HepG2 (cell line): Measurements from ENCODE around the gene PDE9A. TPM values are rescaled to one million over a fixed set of nuclear protein-coding genes. Genes with fewer than 3 reads are reported as not detected.

Experiments
- ATAC-seq: fragments of 200-7000 bp; cut with Tn5 transposase; 3 replicates; pipeline ENCODE4 v1.9.1; 2020; ENCODE audit warnings: mild to moderate bottlenecking, moderate library complexity
- BruUV-seq: library from RNA; stranded (reverse); fragments of 400-500 nt; replicated peaks from 2 replicates; lab custom pipeline; 2021; lab: Mats Ljungman, UMichigan
- CTCF ChIA-PET: fragments of 300-600 bp; formaldehyde crosslinking; extraction: SDS; loops from one replicate; lab custom pipeline; 2021; ENCODE audit warnings: low total read pairs, inconsistent platforms, low intra/inter-chr PET ratio; lab: Yijun Ruan, JAX
- POLR2A ChIA-PET: fragments of 350-600 bp; sonication (Branson Sonifier 250); formaldehyde crosslinking; loops from one replicate; lab custom pipeline; 2020; ENCODE audit warnings: antibody characterized with exemption, inconsistent platforms; lab: Yijun Ruan, JAX
- DNase-seq: peaks from one replicate; pipeline ENCODE4 v3.0.0-alpha.2; 2015; ENCODE audit warnings: low spot score
- FAIRE-seq: peaks from 3 replicates; lab custom pipeline; 2011; peaks lifted over from hg19 to GRCh38; lab: Jason Lieb, UNC
- H2AFZ ChIP-seq: one replicate; pipeline ENCODE4 v1.6.1; 2011; ENCODE audit warnings: low read length, inconsistent platforms
- H3K27ac ChIP-seq: fragments of 300-600 bp; 3 replicates; pipeline ENCODE4 v1.8.0; 2011; ENCODE audit warnings: mixed run types, mild to moderate bottlenecking, mixed read lengths, low read length, inconsistent platforms; ENCODE audit not compliant: insufficient read depth; ENCODE audit errors: extremely low read length
- H3K27me3 ChIP-seq, 2 experiments: fragments of 200-600 bp in 1 of 2; 2 replicates in 1 of 2; 3 replicates in 1 of 2; pipeline versions ENCODE4 v1.6.0 to v1.8.0; 2011; ENCODE audit warnings: low read length in 2 of 2, mild to moderate bottlenecking in 2 of 2, moderate library complexity in 2 of 2, inconsistent platforms in 1 of 2; ENCODE audit not compliant: insufficient read depth in 2 of 2, control insufficient read depth in 1 of 2
- H3K36me3 ChIP-seq, 2 experiments: fragments of 200-600 bp in 1 of 2; replicated peaks in 1 of 2; 2 replicates in 1 of 2; 3 replicates in 1 of 2; pipeline versions ENCODE4 v1.5.1 to v1.8.0; 2011; ENCODE audit warnings: low read length in 2 of 2, inconsistent platforms in 1 of 2; ENCODE audit not compliant: insufficient read depth in 2 of 2, control insufficient read depth in 1 of 2
- H3K4me1 ChIP-seq: 2 replicates; pipeline ENCODE4 v1.5.1; 2012; ENCODE audit warnings: low read length, inconsistent platforms; ENCODE audit not compliant: insufficient read depth
- H3K4me2 ChIP-seq: 2 replicates; pipeline ENCODE4 v1.6.0; 2011; ENCODE audit warnings: low read depth, low read length, inconsistent platforms
- H3K4me3 ChIP-seq, 3 experiments: fragments of 200-600 bp in 1 of 3; sonication (generic), shearing (Covaris generic) in 1 of 3; replicated peaks in 1 of 3; 2 replicates each; pipeline ENCODE4 v1.5.1; 2011 to 2016; ENCODE audit warnings: low read length in 3 of 3, inconsistent platforms in 2 of 3, low read depth in 2 of 3, mild to moderate bottlenecking in 2 of 3, control low read depth in 1 of 3, mixed read lengths in 1 of 3; ENCODE audit not compliant: insufficient read depth in 1 of 3
- H3K79me2 ChIP-seq: one replicate; pipeline ENCODE4 v1.6.1; 2011; ENCODE audit warnings: low read length, inconsistent platforms; ENCODE audit not compliant: insufficient read depth
- H3K9ac ChIP-seq: 2 replicates; pipeline ENCODE4 v1.6.0; 2011; ENCODE audit warnings: mild to moderate bottlenecking, low read depth, low read length, inconsistent platforms; ENCODE audit not compliant: insufficient read depth
- H3K9me3 ChIP-seq: 2 replicates; pipeline ENCODE4 v1.5.1; 2012; ENCODE audit warnings: mild to moderate bottlenecking, low read length
- H4K20me1 ChIP-seq: 2 replicates; pipeline ENCODE4 v1.6.0; 2011; ENCODE audit warnings: inconsistent platforms, mild to moderate bottlenecking, low read length, moderate library complexity; ENCODE audit not compliant: insufficient read depth
- AKAP8 ChIP-seq: sonication (generic); formaldehyde crosslinking; IDR thresholded peaks from 2 replicates; pipeline ENCODE4 v1.5.1; 2020; ENCODE audit warnings: mild to moderate bottlenecking, missing genetic modification reagents
- KDM1A ChIP-seq: IDR thresholded peaks from 2 replicates; pipeline ENCODE4 v1.6.1; 2016; ENCODE audit warnings: missing compliant biosample characterization
- MXD4 ChIP-seq: IDR thresholded peaks from 2 replicates; pipeline ENCODE4 v1.6.1; 2016; ENCODE audit warnings: mild to moderate bottlenecking, missing biosample characterization, missing genetic modification reagents
- PHF21A ChIP-seq: sonication (generic); formaldehyde crosslinking; IDR thresholded peaks from 2 replicates; pipeline ENCODE4 v1.5.0; 2020; ENCODE audit warnings: mild to moderate bottlenecking, missing genetic modification reagents
- RARG ChIP-seq: sonication (generic); formaldehyde crosslinking; IDR thresholded peaks from 2 replicates; pipeline ENCODE4 v1.4.0; 2020; ENCODE audit warnings: low read depth, mild to moderate bottlenecking, missing genetic modification reagents
- SALL1 ChIP-seq: sonication (generic); formaldehyde crosslinking; IDR thresholded peaks from 2 replicates; pipeline ENCODE4 v1.8.0; 2022; ENCODE audit warnings: mild to moderate bottlenecking, missing genetic modification reagents
- SNAPC2 ChIP-seq: sonication (generic); formaldehyde crosslinking; IDR thresholded peaks from 2 replicates; pipeline ENCODE4 v1.8.1; 2022; ENCODE audit warnings: mild to moderate bottlenecking, missing genetic modification reagents
- SP2 ChIP-seq: sonication (generic); formaldehyde crosslinking; IDR thresholded peaks from 2 replicates; pipeline ENCODE4 v1.5.1; 2020; ENCODE audit warnings: mild to moderate bottlenecking, missing genetic modification reagents
- U2AF2 ChIP-seq: fragments of 200-400 bp; formaldehyde crosslinking; IDR thresholded peaks from 2 replicates; pipeline ENCODE4 v1.6.1; 2017; ENCODE audit warnings: low read depth, mild to moderate bottlenecking, low read length
- ZNF235 ChIP-seq: sonication (generic); formaldehyde crosslinking; IDR thresholded peaks from 2 replicates; pipeline ENCODE4 v1.8.1; 2023; ENCODE audit warnings: mild to moderate bottlenecking, missing genetic modification reagents, borderline replicate concordance
- ZNF460 ChIP-seq: sonication (generic); formaldehyde crosslinking; IDR thresholded peaks from 2 replicates; pipeline ENCODE4 v1.5.1; 2020; ENCODE audit warnings: missing genetic modification reagents, mild to moderate bottlenecking, borderline replicate concordance
- ZNF550 ChIP-seq: sonication (generic); formaldehyde crosslinking; IDR thresholded peaks from 2 replicates; pipeline ENCODE4 v1.4.0; 2020; ENCODE audit warnings: mild to moderate bottlenecking, missing genetic modification reagents, borderline replicate concordance
- ZNF775 ChIP-seq: sonication (generic); formaldehyde crosslinking; IDR thresholded peaks from 2 replicates; pipeline ENCODE4 v1.4.0; 2020; ENCODE audit warnings: missing genetic modification reagents, mild to moderate bottlenecking, moderate library complexity, borderline replicate concordance
- ZNF781 ChIP-seq: sonication (generic); formaldehyde crosslinking; IDR thresholded peaks from 2 replicates; pipeline ENCODE4 v1.5.1; 2020; ENCODE audit warnings: borderline replicate concordance, mild to moderate bottlenecking, missing genetic modification reagents; ENCODE audit errors: not compliant biosample characterization
- WGBS: methylation state at CpG from one replicate; pipeline ENCODE4 v1.1.6; 2017; ENCODE audit warnings: low lambda C conversion rate; 5-methylcytosine and 5-hydroxymethylcytosine counted together
- in situ Hi-C: cut with HindIII; loops from 2 replicates; pipeline ENCODE4 v1.10.0; 2017; ENCODE audit warnings: low pct_unique_long_range_greater_than_20kb; ENCODE audit not compliant: extremely low pct_ligation_motif_present
- intact Hi-C: fragments of 100-400 bp; cut with micrococcal nuclease; formaldehyde crosslinking; loops from one replicate; pipeline ENCODE4 v1.10.0; 2022; ENCODE audit not compliant: unreplicated experiment
- polyA plus RNA-seq, 8 experiments: library from polyadenylated mRNA; depleted of rRNA in 3 of 8; stranded (reverse) in 7 of 8; unstranded in 1 of 8; fragments of >200 nt; fragmentation: Illumina TruSeq in 4 of 8; extraction: Trizol in 4 of 8; gene quantifications; 2 replicates each; pipeline versions ENCODE4 v1.2.1 to v1.2.3, GENCODE V29; 2011 to 2016; ENCODE audit warnings: low read depth in 4 of 8, missing spikeins in 1 of 8, mixed read lengths in 1 of 8; ENCODE audit not compliant: insufficient read depth in 1 of 8
- total RNA-seq, 5 experiments: library from RNA; depleted of rRNA; stranded (reverse); fragments of >200 nt; fragmentation: Illumina TruSeq; extraction: Trizol; gene quantifications; 2 replicates each; pipeline ENCODE4 v1.2.3, GENCODE V29; 2016; ENCODE audit warnings: low read depth in 1 of 5
- TF ChIP-seq, protein P1 (sequence below): sonication (generic); formaldehyde crosslinking; IDR thresholded peaks from 2 replicates; pipeline ENCODE4 v1.9.0; 2022; ENCODE audit warnings: low read depth, missing genetic modification reagents

Gene PDE9A
- total and polyA plus RNA-seq, 2 of the 13 experiments (the other 11 are each of a cell fraction or from before 2014, with no cell fraction given) = 4.6 to 19.7 TPM

DNA sequence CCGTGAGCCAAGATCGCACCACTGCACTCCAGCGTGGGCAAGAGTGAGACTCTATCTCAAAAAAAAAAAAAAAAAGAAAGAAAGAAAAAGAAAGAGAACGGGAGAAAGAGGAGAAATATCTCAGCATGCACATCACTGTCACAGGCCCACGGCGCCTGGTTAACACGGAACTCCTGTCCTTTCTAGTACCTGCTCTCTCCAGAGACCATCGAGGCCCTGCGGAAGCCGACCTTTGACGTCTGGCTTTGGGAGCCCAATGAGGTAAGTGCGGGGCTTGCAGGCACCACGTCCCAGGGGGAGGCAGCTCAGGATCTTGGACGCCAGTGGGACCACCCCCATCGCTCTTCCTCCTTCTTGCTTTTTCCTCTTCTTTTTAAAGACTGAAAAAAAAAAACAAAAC, 100.4 kb downstream of the PDE9A start:
- peaks cover 0 to 2% of the 10 kb centered on the region in 2 experiments; a peak in 1 of 5 replicates for H3K36me3 ChIP-seq
- POLR2A ChIA-PET = no interaction called here
- FAIRE-seq (no peak), ATAC-seq (no peak), DNase-seq (no peak)
- H3K27ac ChIP-seq = no peak overlapping the region
- no peaks in the 10 kb centered on the region for H3K9me3 ChIP-seq
- no peaks in the 10 kb centered on the region for H4K20me1 ChIP-seq
- no peaks in the 10 kb centered on the region for H3K27me3 ChIP-seq
- no TSS peak for BruUV-seq
- H3K4me1 ChIP-seq = peaks cover 10% of the 10 kb centered on the region
- H3K79me2 ChIP-seq = no peaks in the 10 kb centered on the region
- WGBS = 98% methylated on average over 15 of the region's 15 CpGs
- no peak overlapping the region for H2AFZ ChIP-seq
- in situ Hi-C loops = loop anchor here (25.0 kb wide), 1 partner anchor 92 kb away; the partner anchor contains the start of gene PDE9A
- CTCF ChIA-PET = no interaction called here
- TF ChIP-seq ZNF775 (CRISPR knock-in tag) = no peak
- no peak for TF ChIP-seq SNAPC2 (CRISPR knock-in tag)
- TF ChIP-seq MXD4 = no peak
- TF ChIP-seq PHF21A (CRISPR knock-in tag) = no peak
- no peak for TF ChIP-seq KDM1A
- no peak for TF ChIP-seq ZNF781 (CRISPR knock-in tag)
- no peak for TF ChIP-seq ZNF460 (CRISPR knock-in tag)
- TF ChIP-seq, all 625 proteins: peak for 0
- Histone ChIP-seq H3K4me3 (no peak overlapping the region), H3K9ac (no peak overlapping the region), H3K4me2 (no peak overlapping the region)
- intact Hi-C loops = no loop called here

DNA sequence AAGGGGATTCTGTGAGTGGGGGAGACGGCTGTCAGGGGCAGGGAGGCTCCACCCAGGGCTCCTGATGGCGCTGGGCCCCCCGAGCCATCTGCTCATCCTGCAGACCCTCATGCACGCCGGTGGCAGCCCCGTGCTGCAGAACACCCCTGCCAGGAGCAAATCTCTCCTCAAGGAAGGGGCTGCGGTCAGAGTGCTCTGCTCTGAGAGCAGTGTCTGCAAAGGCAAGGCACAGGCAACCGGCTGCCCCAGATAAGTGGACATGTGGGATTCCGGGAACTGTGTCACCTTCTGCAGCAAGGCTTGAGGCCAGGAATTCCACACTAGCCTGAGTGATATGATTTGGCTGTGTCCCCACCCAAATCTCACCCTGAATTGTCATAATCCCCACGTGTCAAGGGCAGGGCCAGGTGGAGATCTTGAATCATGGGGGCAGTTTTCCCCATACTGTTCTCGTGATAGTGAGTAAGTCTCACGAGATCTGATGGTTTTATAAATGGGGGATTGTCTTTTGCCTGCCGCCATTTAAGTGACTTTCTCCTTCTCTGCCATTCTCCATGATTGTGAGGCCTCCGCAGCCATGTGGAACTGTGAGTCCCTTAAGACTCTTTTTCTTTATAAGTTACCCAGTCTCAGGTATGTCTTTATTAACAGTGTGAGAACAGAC, 101.0 kb downstream of the PDE9A start:
- no peak for ATAC-seq
- Histone ChIP-seq H4K20me1 (no peaks in the 10 kb centered on the region), H3K4me3 (no peak overlapping the region), H3K9ac (no peak overlapping the region), H3K4me2 (no peak overlapping the region), H3K36me3 (peaks cover 0 to 4% of the 10 kb centered on the region in 2 experiments; a peak in 1 of 5 replicates), H3K27me3 (no peaks in the 10 kb centered on the region), H3K27ac (no peak overlapping the region), H3K79me2 (no peaks in the 10 kb centered on the region), H3K9me3 (no peaks in the 10 kb centered on the region), H2AFZ (no peak overlapping the region), H3K4me1 (peaks cover 10% of the 10 kb centered on the region)
- POLR2A ChIA-PET = no interaction called here
- in situ Hi-C loops (loop anchor here (25.0 kb wide), 1 partner anchor 92 kb away; the partner anchor contains the start of gene PDE9A), intact Hi-C loops (no loop called here)
- TF ChIP-seq ZNF235 (no peak), RARG (CRISPR knock-in tag) (no peak), ZNF550 (no peak), AKAP8 (CRISPR knock-in tag) (no peak), U2AF2 (no peak), SP2 (CRISPR knock-in tag) (no peak), SALL1 (no peak)
- TF ChIP-seq, protein P1, sequence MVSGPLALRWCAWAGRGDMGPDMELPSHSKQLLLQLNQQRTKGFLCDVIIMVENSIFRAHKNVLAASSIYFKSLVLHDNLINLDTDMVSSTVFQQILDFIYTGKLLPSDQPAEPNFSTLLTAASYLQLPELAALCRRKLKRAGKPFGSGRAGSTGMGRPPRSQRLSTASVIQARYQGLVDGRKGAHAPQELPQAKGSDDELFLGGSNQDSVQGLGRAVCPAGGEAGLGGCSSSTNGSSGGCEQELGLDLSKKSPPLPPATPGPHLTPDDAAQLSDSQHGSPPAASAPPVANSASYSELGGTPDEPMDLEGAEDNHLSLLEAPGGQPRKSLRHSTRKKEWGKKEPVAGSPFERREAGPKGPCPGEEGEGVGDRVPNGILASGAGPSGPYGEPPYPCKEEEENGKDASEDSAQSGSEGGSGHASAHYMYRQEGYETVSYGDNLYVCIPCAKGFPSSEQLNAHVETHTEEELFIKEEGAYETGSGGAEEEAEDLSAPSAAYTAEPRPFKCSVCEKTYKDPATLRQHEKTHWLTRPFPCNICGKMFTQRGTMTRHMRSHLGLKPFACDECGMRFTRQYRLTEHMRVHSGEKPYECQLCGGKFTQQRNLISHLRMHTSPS (CRISPR knock-in tag) = no peak
- no peak for FAIRE-seq
- no peak for DNase-seq
- CTCF ChIA-PET = no interaction called here
- BruUV-seq = no TSS peak
- WGBS = 95% methylated on average over 8 of the region's 14 CpGs
